Measurements from ENCODE around the gene PRKD3. TPM values are rescaled to one million over a fixed set of nuclear protein-coding genes. Genes with fewer than 3 reads are reported as not detected.

Gene PRKD3
- total RNA-seq, 2 experiments from 2014 or later = 40.5 to 44.1 TPM

- peaks cover 35% of the 10 kb centered on the region for H3K27me3 Mint-ChIP-seq
Measured at GRCh38 chr2:37348155-37348554, 23.5 kb upstream of the PRKD3 start.

GRCh38 chr2:37344453-37345361 lies 20.1 kb upstream of the PRKD3 start, which contains the start of gene QPCT:
Gene QPCT (plus strand): TSS chr2:37344630. CDS start chr2:37344732, 102 bp downstream.
- ATAC-seq (ENCODE audit: poor library complexity) (peak; percentile 84), DNase-seq (peak; percentile 34 to 87 (median 68))
- no peak for TF ChIP-seq CTCF (IDR thresholded peaks at IDR 0.05)
- H3K27me3 ChIP-seq (ENCODE audit: control insufficient read depth in 1 of 2, insufficient read depth in 2 of 2, low read length in 2 of 2) = peaks cover 0 to 4% of the 10 kb centered on the region in 2 experiments
- peak within 1 kb of the TSS; percentile 10 for H3K27ac Mint-ChIP-seq
- POLR2A ChIA-PET = interaction anchor here (1.0 to 1.7 kb wide), 3 partner anchors 22 to 32 kb away, joined by 3 to 7 read pairs (median 4); no protein-coding TSS in a partner anchor
- no peaks in the 10 kb centered on the region for H3K36me3 ChIP-seq (ENCODE audit: insufficient read depth, low read length)
- H3K4me1 Mint-ChIP-seq (ENCODE audit: low read depth) = peaks cover 23% of the 10 kb centered on the region
- H3K4me1 ChIP-seq (ENCODE audit: insufficient read depth, low read length) = peaks cover 14% of the 10 kb centered on the region
- peak within 1 kb of the TSS; percentile 89 for H3K4me3 Mint-ChIP-seq
- no peaks in the 10 kb centered on the region for H3K36me3 Mint-ChIP-seq (ENCODE audit: low read depth)
- H3K9me3 ChIP-seq (ENCODE audit: control insufficient read depth in 1 of 2, insufficient read depth in 1 of 2, low read length in 2 of 2) = no peaks in the 10 kb centered on the region
- H3K4me3 ChIP-seq (ENCODE audit: low read length) = peak within 1 kb of the TSS; percentile 55
- intact Hi-C loops (cut with DNase I, micrococcal nuclease) = no loop called here
- no peaks in the 10 kb centered on the region for H3K9me3 Mint-ChIP-seq
- H3K27me3 Mint-ChIP-seq = peaks cover 22% of the 10 kb centered on the region
- no peak within 1 kb of the TSS for H3K27ac ChIP-seq (ENCODE audit: low read depth in 1 of 2, low read length in 2 of 2)
- CTCF ChIA-PET = no interaction called here

More at GRCh38 chr2:37348155-37348554, 23.5 kb upstream of the PRKD3 start:
- peaks cover 0 to 7% of the 10 kb centered on the region in 2 experiments for H3K27me3 ChIP-seq (ENCODE audit: control insufficient read depth in 1 of 2, insufficient read depth in 2 of 2, low read length in 2 of 2)
- POLR2A ChIA-PET = no interaction called here
- Mint-ChIP-seq H3K4me3 (no peak overlapping the region), H3K36me3 (ENCODE audit: low read depth) (no peaks in the 10 kb centered on the region), H3K4me1 (ENCODE audit: low read depth) (peaks cover 23% of the 10 kb centered on the region), H3K27ac (no peak overlapping the region), H3K9me3 (no peaks in the 10 kb centered on the region)
- no peaks in the 10 kb centered on the region for H3K9me3 ChIP-seq (ENCODE audit: control insufficient read depth in 1 of 2, insufficient read depth in 1 of 2, low read length in 2 of 2)
- TF ChIP-seq CTCF (IDR thresholded peaks at IDR 0.05) = no peak
- no peak overlapping the region for H3K4me3 ChIP-seq (ENCODE audit: low read length)
- H3K4me1 ChIP-seq (ENCODE audit: insufficient read depth, low read length) = peaks cover 14% of the 10 kb centered on the region
- H3K36me3 ChIP-seq (ENCODE audit: insufficient read depth, low read length) = no peaks in the 10 kb centered on the region
- intact Hi-C loops (cut with DNase I, micrococcal nuclease) = no loop called here
- H3K27ac ChIP-seq (ENCODE audit: low read depth in 1 of 2, low read length in 2 of 2) = no peak overlapping the region
- ATAC-seq (ENCODE audit: poor library complexity) (no peak), DNase-seq (no peak)
- CTCF ChIA-PET = no interaction called here

GRCh38 chr2:37343537-37344434 lies 19.2 kb upstream of the PRKD3 start:
- H3K27me3 ChIP-seq (ENCODE audit: control insufficient read depth in 1 of 2, insufficient read depth in 2 of 2, low read length in 2 of 2) = no peaks in the 10 kb centered on the region
- peaks cover 14% of the 10 kb centered on the region for H3K4me1 ChIP-seq (ENCODE audit: insufficient read depth, low read length)
- Mint-ChIP-seq H3K27ac (peak overlapping the region; percentile 10), H3K27me3 (peaks cover 15% of the 10 kb centered on the region), H3K9me3 (no peaks in the 10 kb centered on the region), H3K4me3 (peak overlapping the region; percentile 89), H3K36me3 (ENCODE audit: low read depth) (no peaks in the 10 kb centered on the region), H3K4me1 (ENCODE audit: low read depth) (peaks cover 23% of the 10 kb centered on the region)
- peak overlapping the region; percentile 55 for H3K4me3 ChIP-seq (ENCODE audit: low read length)
- H3K27ac ChIP-seq (ENCODE audit: low read depth in 1 of 2, low read length in 2 of 2) = no peak overlapping the region
- intact Hi-C loops (cut with DNase I, micrococcal nuclease) = no loop called here
- no peak for TF ChIP-seq CTCF (IDR thresholded peaks at IDR 0.05)
- POLR2A ChIA-PET = interaction anchor here (1.0 to 1.7 kb wide), 4 partner anchors 13 to 33 kb away, joined by 3 to 7 read pairs (median 4); no protein-coding TSS in a partner anchor
- no peaks in the 10 kb centered on the region for H3K9me3 ChIP-seq (ENCODE audit: control insufficient read depth in 1 of 2, insufficient read depth in 1 of 2, low read length in 2 of 2)
- ATAC-seq (ENCODE audit: poor library complexity) (no peak), DNase-seq (peak in 1 of 14 experiments; percentile 18)
- H3K36me3 ChIP-seq (ENCODE audit: insufficient read depth, low read length) = no peaks in the 10 kb centered on the region
- CTCF ChIA-PET = interaction anchor here (1.1 kb wide), 1 partner anchor 24 kb away, joined by 3 read pairs; no protein-coding TSS in a partner anchor
